T-helper 2 cell treated with Interferon-gamma antibody and Interleukin-4, amounts not matched to agents 5 μg/mL and 100 μg/mL, for 36 hours (primary cell): ENCODE measurements around the gene ACKR2.

Experiments used
- DNase-seq: peaks from one replicate; pipeline ENCODE4 v3.0.0; 2021; ENCODE audit warnings: low spot score
- H3K27ac Mint-ChIP-seq: one replicate; pipeline ENCODE4 v1.8.0; 2021; ENCODE audit warnings: mild to moderate bottlenecking, mixed read lengths
- H3K27me3 Mint-ChIP-seq: one replicate; pipeline ENCODE4 v1.8.0; 2021; ENCODE audit warnings: low read depth, mixed read lengths
- H3K36me3 Mint-ChIP-seq: one replicate; pipeline ENCODE4 v1.8.0; 2021; ENCODE audit warnings: low read depth, mixed read lengths
- H3K4me1 Mint-ChIP-seq: one replicate; pipeline ENCODE4 v1.8.0; 2021; ENCODE audit warnings: low read depth, mixed read lengths
- H3K4me3 Mint-ChIP-seq: one replicate; pipeline ENCODE4 v1.8.0; 2022; ENCODE audit warnings: mild to moderate bottlenecking, moderate library complexity, mixed read lengths
- H3K9me3 Mint-ChIP-seq: one replicate; pipeline ENCODE4 v1.8.0; 2021; ENCODE audit warnings: mixed read lengths

The ACKR2 gene

GRCh38 chr3:42906070-42906847, 97.0 kb downstream of the ACKR2 start, which contains the start of gene ZNF662:
ZNF662 (plus strand) TSS chr3:42906142; CDS start chr3:42908115, 1,973 bp downstream.
- Mint-ChIP-seq H3K9me3 (peaks cover 38% of the 10 kb centered on the region), H3K27me3 (peaks cover 34% of the 10 kb centered on the region), H3K36me3 (peaks cover 12% of the 10 kb centered on the region), H3K4me1 (peaks cover 5% of the 10 kb centered on the region), H3K4me3 (peak within 1 kb of the TSS; percentile 30), H3K27ac (no peak within 1 kb of the TSS)
- DNase-seq = no peak

GRCh38 chr3:42906848-42907183, 97.6 kb downstream of the ACKR2 start:
- Mint-ChIP-seq H3K27me3 (peaks cover 34% of the 10 kb centered on the region), H3K27ac (no peak overlapping the region)

GRCh38 chr3:42908675-42909074, 99.4 kb downstream of the ACKR2 start:
- peaks cover 32% of the 10 kb centered on the region for H3K27me3 Mint-ChIP-seq
- H3K36me3 Mint-ChIP-seq = peaks cover 12% of the 10 kb centered on the region
- no peak overlapping the region for H3K4me3 Mint-ChIP-seq
- no peaks in the 10 kb centered on the region for H3K4me1 Mint-ChIP-seq
- H3K9me3 Mint-ChIP-seq = peaks cover 39% of the 10 kb centered on the region
- H3K27ac Mint-ChIP-seq = no peak overlapping the region
- DNase-seq = no peak

More at GRCh38 chr3:42906848-42907183, 97.6 kb downstream of the ACKR2 start:
- Mint-ChIP-seq H3K4me3 (peak overlapping the region; percentile 3), H3K4me1 (peaks cover 4% of the 10 kb centered on the region), H3K36me3 (peaks cover 12% of the 10 kb centered on the region), H3K9me3 (peaks cover 42% of the 10 kb centered on the region)
- DNase-seq = no peak

GRCh38 chr3:42911551-42911950, 102.3 kb downstream of the ACKR2 start:
- H3K27ac Mint-ChIP-seq = no peak overlapping the region
- no peak overlapping the region for H3K4me3 Mint-ChIP-seq
- no peaks in the 10 kb centered on the region for H3K4me1 Mint-ChIP-seq
- no peak for DNase-seq
- H3K27me3 Mint-ChIP-seq = peaks cover 11% of the 10 kb centered on the region
- H3K36me3 Mint-ChIP-seq = peaks cover 4% of the 10 kb centered on the region
- H3K9me3 Mint-ChIP-seq = peaks cover 49% of the 10 kb centered on the region

- no peak overlapping the region for H3K27ac Mint-ChIP-seq
- peaks cover 4% of the 10 kb centered on the region for H3K36me3 Mint-ChIP-seq
- DNase-seq = no peak
- H3K4me1 Mint-ChIP-seq = no peaks in the 10 kb centered on the region
- no peak overlapping the region for H3K4me3 Mint-ChIP-seq
- H3K27me3 Mint-ChIP-seq = no peaks in the 10 kb centered on the region
- H3K9me3 Mint-ChIP-seq = peaks cover 71% of the 10 kb centered on the region
Measured at GRCh38 chr3:42914771-42915515, 105.7 kb downstream of the ACKR2 start.
